NCI-H460 (cell line): Measurements from ENCODE around the gene RYR3. TPM values are rescaled to one million over a fixed set of nuclear protein-coding genes. Genes with fewer than 3 reads are reported as not detected.

Experiments used
- DNase-seq: peaks from one replicate; pipeline ENCODE4 v3.0.0-alpha.2; 2016; ENCODE audit warnings: low read depth; ENCODE audit errors: extremely low read depth
- total RNA-seq: library from RNA; depleted of rRNA; stranded (reverse); fragments of >200 nt; shearing (Covaris generic); gene quantifications from 2 replicates; pipeline ENCODE4 v1.2.3, GENCODE V29; 2014

RYR3 gene
- total RNA-seq, 1 experiment from 2014 or later, result not detected

- DNase-seq, result no peak
These were observed 132.9 kb downstream of the RYR3 start for GRCh38 chr15:33443708-33444107.

GRCh38 chr15:33445984-33446383 is 135.2 kb downstream of the RYR3 start:
- no peak for DNase-seq

- DNase-seq, result no peak
These were observed 137.4 kb downstream of the RYR3 start for GRCh38 chr15:33448151-33448550.

- DNase-seq, result no peak
These were observed 138.3 kb downstream of the RYR3 start for GRCh38 chr15:33448961-33449606.

GRCh38 chr15:33449810-33450209 is 139.0 kb downstream of the RYR3 start:
- no peak for DNase-seq

- no peak for DNase-seq
These were observed 140.6 kb downstream of the RYR3 start for GRCh38 chr15:33451385-33451784.

- no peak for DNase-seq
These were observed 143.0 kb downstream of the RYR3 start for GRCh38 chr15:33453761-33454160.

GRCh38 chr15:33454346-33454745 is 143.6 kb downstream of the RYR3 start:
- no peak for DNase-seq

- DNase-seq, result no peak
These were observed 144.2 kb downstream of the RYR3 start for GRCh38 chr15:33454996-33455395.

- DNase-seq, result no peak
These were observed 147.7 kb downstream of the RYR3 start for GRCh38 chr15:33458421-33458820.

- DNase-seq, result no peak
These were observed 149.5 kb downstream of the RYR3 start for GRCh38 chr15:33460166-33460805.

- DNase-seq, result no peak
These were observed 150.9 kb downstream of the RYR3 start for GRCh38 chr15:33461671-33462070.

GRCh38 chr15:33467146-33467815 is 156.5 kb downstream of the RYR3 start:
- no peak for DNase-seq

- DNase-seq, result no peak
These were observed 157.0 kb downstream of the RYR3 start for GRCh38 chr15:33467816-33468163.

GRCh38 chr15:33468740-33469139 is 158.0 kb downstream of the RYR3 start:
- no peak for DNase-seq

- DNase-seq, result no peak
These were observed 162.2 kb downstream of the RYR3 start for GRCh38 chr15:33473005-33473404.

GRCh38 chr15:33473714-33474113 is 162.9 kb downstream of the RYR3 start:
- DNase-seq, result no peak

- DNase-seq, result no peak
These were observed 165.3 kb downstream of the RYR3 start for GRCh38 chr15:33476076-33476475.

- no peak for DNase-seq
These were observed 166.1 kb downstream of the RYR3 start for GRCh38 chr15:33476908-33477307.

- no peak for DNase-seq
These were observed 178.6 kb downstream of the RYR3 start for GRCh38 chr15:33489335-33489734.

- DNase-seq, result no peak
These were observed 179.9 kb downstream of the RYR3 start for GRCh38 chr15:33490703-33491102.

GRCh38 chr15:33492434-33493052 is 181.8 kb downstream of the RYR3 start:
- DNase-seq, result no peak
